MM.1S (cell line): Measurements from ENCODE around the gene LRRN2.

Experiments
- DNase-seq: peaks from one replicate; pipeline ENCODE4 v3.0.0-alpha.2; 2015
- H2AFZ ChIP-seq: fragments of 300-600 bp; sonication (generic); 2 replicates; pipeline ENCODE4 v1.6.0; 2016; ENCODE audit warnings: antibody characterized with exemption, low read length
- H3F3A ChIP-seq: fragments of 300-600 bp; sonication (generic); 2 replicates; pipeline ENCODE4 v1.6.1; 2016; ENCODE audit warnings: mild to moderate bottlenecking, antibody characterized with exemption, low read length, moderate library complexity, mixed read lengths; ENCODE audit not compliant: insufficient read depth
- H3K27ac ChIP-seq: fragments of 300-600 bp; sonication (generic); 2 replicates; pipeline ENCODE4 v1.5.1; 2016; ENCODE audit warnings: mild to moderate bottlenecking, low read length
- H3K27me3 ChIP-seq: fragments of 300-600 bp; sonication (generic); replicated peaks from 2 replicates; pipeline ENCODE4 v1.6.0; 2016; ENCODE audit warnings: low read length; ENCODE audit not compliant: insufficient read depth
- H3K36me3 ChIP-seq: fragments of 300-600 bp; sonication (generic); replicated peaks from 2 replicates; pipeline ENCODE4 v1.6.1; 2016; ENCODE audit warnings: mild to moderate bottlenecking, low read length, mixed read lengths; ENCODE audit not compliant: insufficient read depth
- H3K4me1 ChIP-seq: fragments of 300-600 bp; sonication (generic); 2 replicates; pipeline ENCODE4 v1.6.1; 2016; ENCODE audit warnings: low read length, mixed read lengths
- H3K4me2 ChIP-seq: fragments of 300-600 bp; sonication (generic); 2 replicates; pipeline ENCODE4 v1.6.0; 2016; ENCODE audit warnings: low read depth, low read length
- H3K4me3 ChIP-seq: fragments of 300-600 bp; sonication (generic); 2 replicates; pipeline ENCODE4 v1.5.1; 2016; ENCODE audit warnings: low read length, mixed read lengths
- H3K79me2 ChIP-seq: fragments of 300-600 bp; sonication (generic); 2 replicates; pipeline ENCODE4 v1.6.1; 2016; ENCODE audit warnings: mixed run types, low read length, mixed read lengths
- H3K9ac ChIP-seq: fragments of 300-600 bp; sonication (generic); 2 replicates; pipeline ENCODE4 v1.6.1; 2016; ENCODE audit warnings: low read length, mixed read lengths
- H3K9me2 ChIP-seq: fragments of 300-600 bp; sonication (generic); replicated peaks from 2 replicates; pipeline ENCODE4 v1.6.1; 2016; ENCODE audit warnings: mild to moderate bottlenecking, low read length, mixed read lengths; ENCODE audit not compliant: insufficient read depth
- H3K9me3 ChIP-seq: fragments of 300-600 bp; sonication (generic); replicated peaks from 2 replicates; pipeline ENCODE4 v1.6.1; 2016; ENCODE audit warnings: mild to moderate bottlenecking, low read length, mixed read lengths; ENCODE audit not compliant: insufficient read depth
- H4K20me1 ChIP-seq: fragments of 300-600 bp; sonication (generic); 2 replicates; pipeline ENCODE4 v1.6.1; 2016; ENCODE audit warnings: mild to moderate bottlenecking, low read length, moderate library complexity, mixed read lengths; ENCODE audit not compliant: insufficient read depth
- EZH2 ChIP-seq: fragments of 300-600 bp; sonication (generic); optimal IDR thresholded peaks from 2 replicates; pipeline ENCODE3; 2017; ENCODE audit warnings: low read depth, mild to moderate bottlenecking, antibody characterized with exemption, low read length, mixed read lengths
- EZH2phosphoT487 ChIP-seq: fragments of 300-600 bp; sonication (generic); IDR thresholded peaks from 2 replicates; pipeline ENCODE4 v1.6.1; 2018; ENCODE audit warnings: antibody characterized with exemption, low read length
- TF ChIP-seq, protein P1 (sequence below): fragments of 300-600 bp; sonication (generic); IDR thresholded peaks from 2 replicates; pipeline ENCODE4 v1.5.1; 2016; ENCODE audit warnings: antibody characterized with exemption, low read length, mixed read lengths

LRRN2 gene

DNA sequence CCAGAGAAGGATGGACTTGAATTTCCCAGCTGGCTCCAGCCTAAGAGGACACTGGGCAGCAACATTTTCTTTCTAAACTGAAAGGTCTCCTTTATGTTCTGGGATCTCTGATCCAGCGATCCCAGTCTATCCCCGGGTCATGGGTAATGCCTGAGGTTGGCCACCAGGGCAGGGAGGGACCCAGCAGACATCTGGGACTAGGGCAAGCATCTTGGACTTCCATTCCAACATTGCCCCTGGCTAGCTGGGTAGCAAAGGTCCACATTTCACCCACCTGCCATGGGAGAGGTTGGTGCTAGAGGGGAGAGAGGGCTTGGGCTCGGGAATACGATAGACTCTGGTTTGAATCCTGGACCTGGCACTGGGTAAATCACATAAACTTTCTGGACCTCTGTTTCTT is 84.6 kb downstream of the LRRN2 start:
- no peak overlapping the region for H3K4me3 ChIP-seq
- H2AFZ ChIP-seq: no peak overlapping the region
- TF ChIP-seq, protein P1, sequence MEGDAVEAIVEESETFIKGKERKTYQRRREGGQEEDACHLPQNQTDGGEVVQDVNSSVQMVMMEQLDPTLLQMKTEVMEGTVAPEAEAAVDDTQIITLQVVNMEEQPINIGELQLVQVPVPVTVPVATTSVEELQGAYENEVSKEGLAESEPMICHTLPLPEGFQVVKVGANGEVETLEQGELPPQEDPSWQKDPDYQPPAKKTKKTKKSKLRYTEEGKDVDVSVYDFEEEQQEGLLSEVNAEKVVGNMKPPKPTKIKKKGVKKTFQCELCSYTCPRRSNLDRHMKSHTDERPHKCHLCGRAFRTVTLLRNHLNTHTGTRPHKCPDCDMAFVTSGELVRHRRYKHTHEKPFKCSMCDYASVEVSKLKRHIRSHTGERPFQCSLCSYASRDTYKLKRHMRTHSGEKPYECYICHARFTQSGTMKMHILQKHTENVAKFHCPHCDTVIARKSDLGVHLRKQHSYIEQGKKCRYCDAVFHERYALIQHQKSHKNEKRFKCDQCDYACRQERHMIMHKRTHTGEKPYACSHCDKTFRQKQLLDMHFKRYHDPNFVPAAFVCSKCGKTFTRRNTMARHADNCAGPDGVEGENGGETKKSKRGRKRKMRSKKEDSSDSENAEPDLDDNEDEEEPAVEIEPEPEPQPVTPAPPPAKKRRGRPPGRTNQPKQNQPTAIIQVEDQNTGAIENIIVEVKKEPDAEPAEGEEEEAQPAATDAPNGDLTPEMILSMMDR: no peak; the same call in 1 of the 2 replicates
- TF ChIP-seq EZH2phosphoT487: no peak
- TF ChIP-seq EZH2: no peak
- H3F3A ChIP-seq: no peaks in the 10 kb centered on the region
- H3K36me3 ChIP-seq: no peaks in the 10 kb centered on the region
- DNase-seq: no peak
- H3K9me3 ChIP-seq: no peaks in the 10 kb centered on the region
- no peak overlapping the region for H3K9ac ChIP-seq
- H3K4me2 ChIP-seq: no peak overlapping the region
- no peak overlapping the region for H3K27ac ChIP-seq
- no peaks in the 10 kb centered on the region for H4K20me1 ChIP-seq
- no peaks in the 10 kb centered on the region for H3K27me3 ChIP-seq
- no peaks in the 10 kb centered on the region for H3K79me2 ChIP-seq
- H3K9me2 ChIP-seq: no peaks in the 10 kb centered on the region
- H3K4me1 ChIP-seq: no peaks in the 10 kb centered on the region

DNA sequence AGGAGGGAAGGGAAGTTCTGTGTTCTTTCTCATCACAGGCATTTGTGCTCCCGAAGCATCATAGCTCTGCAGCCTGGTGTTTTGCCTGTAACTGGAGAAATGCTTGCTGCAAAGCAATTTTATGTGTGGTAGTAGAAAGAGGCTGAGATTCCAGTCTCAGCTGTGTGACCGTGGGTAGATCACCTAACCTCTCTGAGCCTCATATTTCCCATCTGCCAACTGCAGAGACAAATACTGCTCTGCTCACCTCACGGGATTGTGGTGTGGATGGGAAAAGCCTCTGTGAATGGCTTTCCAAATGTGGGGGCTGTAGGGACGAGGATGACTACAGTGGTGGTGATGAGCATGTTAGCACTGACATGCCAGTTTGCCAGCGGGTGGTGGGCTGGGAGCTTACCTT is 85.3 kb downstream of the LRRN2 start:
- no peak overlapping the region for H2AFZ ChIP-seq
- H3F3A ChIP-seq: no peaks in the 10 kb centered on the region
- no peaks in the 10 kb centered on the region for H3K4me1 ChIP-seq
- H3K4me2 ChIP-seq: no peak overlapping the region
- TF ChIP-seq EZH2phosphoT487: no peak
- TF ChIP-seq, protein P1: no peak
- no peak for TF ChIP-seq EZH2
- DNase-seq: no peak
- no peaks in the 10 kb centered on the region for H3K9me2 ChIP-seq
- no peak overlapping the region for H3K27ac ChIP-seq
- H3K36me3 ChIP-seq: no peaks in the 10 kb centered on the region
- no peaks in the 10 kb centered on the region for H3K27me3 ChIP-seq
- no peaks in the 10 kb centered on the region for H3K9me3 ChIP-seq
- H3K9ac ChIP-seq: no peak overlapping the region
- no peaks in the 10 kb centered on the region for H4K20me1 ChIP-seq
- no peaks in the 10 kb centered on the region for H3K79me2 ChIP-seq
- no peak overlapping the region for H3K4me3 ChIP-seq

DNA sequence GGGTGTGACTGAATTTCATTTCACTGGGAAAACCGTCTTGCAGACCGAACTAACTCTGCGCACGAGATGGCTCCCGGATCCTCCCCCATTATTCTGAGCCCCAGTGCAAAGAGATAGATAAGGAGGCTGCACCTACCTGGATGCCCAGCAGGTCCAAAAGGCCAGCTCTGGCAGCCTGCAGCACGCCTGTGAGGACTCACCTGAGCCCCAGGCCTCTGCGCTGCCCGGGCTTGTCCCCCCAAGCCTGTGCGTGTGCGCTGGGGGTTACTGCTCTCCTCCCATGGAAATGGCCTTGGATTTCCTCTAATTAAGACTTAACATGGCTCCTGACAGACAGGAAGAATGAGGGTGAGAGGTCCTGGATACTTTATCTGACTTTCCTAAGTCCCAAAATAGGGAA is 85.9 kb downstream of the LRRN2 start:
- Histone ChIP-seq H3K27me3 (no peaks in the 10 kb centered on the region), H3K9ac (no peak overlapping the region), H3K9me2 (no peaks in the 10 kb centered on the region), H4K20me1 (no peaks in the 10 kb centered on the region), H3K27ac (no peak overlapping the region), H3K9me3 (no peaks in the 10 kb centered on the region), H3K4me2 (no peak overlapping the region), H3K79me2 (no peaks in the 10 kb centered on the region), H2AFZ (no peak overlapping the region), H3K4me3 (no peak overlapping the region), H3F3A (no peaks in the 10 kb centered on the region), H3K36me3 (no peaks in the 10 kb centered on the region), H3K4me1 (no peaks in the 10 kb centered on the region)
- DNase-seq: no peak
- TF ChIP-seq EZH2 (no peak), EZH2phosphoT487 (no peak)
- TF ChIP-seq, protein P1: no peak
